WTC11 (cell line): ENCODE results near the gene CDK11B.

Experiments
- ESRRA ChIP-seq: sonication (generic); formaldehyde crosslinking; IDR thresholded peaks from 2 replicates; pipeline ENCODE4 v1.8.1; 2022; ENCODE audit warnings: mild to moderate bottlenecking, missing genetic modification reagents, borderline replicate concordance
- NR2C2 ChIP-seq: sonication (generic); formaldehyde crosslinking; IDR thresholded peaks from 2 replicates; pipeline ENCODE4 v1.8.0; 2022; ENCODE audit warnings: mild to moderate bottlenecking, missing genetic modification reagents
- TF ChIP-seq, protein P1 (sequence below): sonication (generic); formaldehyde crosslinking; IDR thresholded peaks from 2 replicates; pipeline ENCODE4 v1.8.0; 2022; ENCODE audit warnings: mild to moderate bottlenecking, missing genetic modification reagents
- TF ChIP-seq, protein P2 (sequence below): fragments of 200-600 bp; IDR thresholded peaks from 2 replicates; pipeline ENCODE4 v1.8.0; 2022; ENCODE audit warnings: antibody characterized with exemption
- TF ChIP-seq, protein P3 (sequence below): sonication (generic); formaldehyde crosslinking; IDR thresholded peaks from 2 replicates; pipeline ENCODE4 v1.8.1; 2022; ENCODE audit warnings: low read depth, mild to moderate bottlenecking, moderate library complexity, missing genetic modification reagents, borderline replicate concordance
- TF ChIP-seq, protein P4 (sequence below): fragments of 250-450 bp; sonication (Bioruptor Pico); IDR thresholded peaks from 2 replicates; pipeline ENCODE4 v1.9.0; 2021; ENCODE audit warnings: moderate library complexity, mild to moderate bottlenecking, inconsistent platforms, borderline replicate concordance
- TF ChIP-seq, protein P5 (sequence below): sonication (generic); formaldehyde crosslinking; IDR thresholded peaks from 2 replicates; pipeline ENCODE4 v1.8.1; 2022; ENCODE audit warnings: low read depth, missing genetic modification reagents, borderline replicate concordance

DNA sequence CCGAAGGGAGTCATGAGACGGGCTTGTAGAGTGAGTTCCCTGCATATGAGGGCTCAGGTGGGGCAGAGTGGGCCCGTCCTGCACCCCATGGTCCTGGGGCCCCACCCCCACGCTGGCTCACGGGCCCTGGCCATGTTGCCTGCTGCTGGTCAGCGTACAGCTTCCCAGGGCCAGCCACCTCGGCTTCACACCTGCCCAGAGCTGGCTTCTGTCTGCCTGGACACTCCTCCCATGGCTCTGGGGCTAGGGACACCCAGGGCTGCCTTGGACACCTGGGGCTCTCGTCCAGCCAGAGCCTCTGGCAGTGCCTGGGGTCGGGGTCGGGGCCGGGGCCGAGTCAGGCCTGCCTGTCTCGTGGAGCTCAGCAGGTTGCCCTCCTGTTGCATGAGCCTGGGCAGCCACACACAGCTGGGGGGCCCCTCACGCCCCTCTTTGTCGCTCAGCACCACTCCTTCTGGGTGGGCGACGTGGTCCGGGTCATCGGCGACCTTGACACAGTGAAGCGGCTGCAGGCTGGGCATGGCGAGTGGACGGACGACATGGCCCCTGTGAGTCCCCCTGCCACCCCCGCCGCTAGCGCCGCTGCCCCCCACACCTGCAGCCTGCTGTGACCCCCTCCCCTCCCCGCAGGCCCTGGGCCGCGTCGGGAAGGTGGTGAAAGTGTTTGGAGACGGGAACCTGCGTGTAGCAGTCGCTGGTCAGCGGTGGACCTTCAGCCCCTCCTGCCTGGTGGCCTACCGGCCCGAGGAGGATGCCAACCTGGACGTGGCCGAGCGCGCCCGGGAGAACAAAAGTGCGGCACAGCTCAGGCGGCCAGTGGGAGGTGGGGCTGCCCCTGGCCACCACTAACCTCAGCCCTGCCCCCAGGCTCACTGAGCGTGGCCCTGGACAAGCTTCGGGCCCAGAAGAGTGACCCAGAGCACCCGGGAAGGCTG, 32.3 kb downstream of the CDK11B start:
- TF ChIP-seq, protein P1, sequence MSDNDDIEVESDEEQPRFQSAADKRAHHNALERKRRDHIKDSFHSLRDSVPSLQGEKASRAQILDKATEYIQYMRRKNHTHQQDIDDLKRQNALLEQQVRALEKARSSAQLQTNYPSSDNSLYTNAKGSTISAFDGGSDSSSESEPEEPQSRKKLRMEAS (CRISPR knock-in tag), result no peak
- TF ChIP-seq ESRRA (CRISPR knock-in tag), result no peak
- TF ChIP-seq, protein P2, sequence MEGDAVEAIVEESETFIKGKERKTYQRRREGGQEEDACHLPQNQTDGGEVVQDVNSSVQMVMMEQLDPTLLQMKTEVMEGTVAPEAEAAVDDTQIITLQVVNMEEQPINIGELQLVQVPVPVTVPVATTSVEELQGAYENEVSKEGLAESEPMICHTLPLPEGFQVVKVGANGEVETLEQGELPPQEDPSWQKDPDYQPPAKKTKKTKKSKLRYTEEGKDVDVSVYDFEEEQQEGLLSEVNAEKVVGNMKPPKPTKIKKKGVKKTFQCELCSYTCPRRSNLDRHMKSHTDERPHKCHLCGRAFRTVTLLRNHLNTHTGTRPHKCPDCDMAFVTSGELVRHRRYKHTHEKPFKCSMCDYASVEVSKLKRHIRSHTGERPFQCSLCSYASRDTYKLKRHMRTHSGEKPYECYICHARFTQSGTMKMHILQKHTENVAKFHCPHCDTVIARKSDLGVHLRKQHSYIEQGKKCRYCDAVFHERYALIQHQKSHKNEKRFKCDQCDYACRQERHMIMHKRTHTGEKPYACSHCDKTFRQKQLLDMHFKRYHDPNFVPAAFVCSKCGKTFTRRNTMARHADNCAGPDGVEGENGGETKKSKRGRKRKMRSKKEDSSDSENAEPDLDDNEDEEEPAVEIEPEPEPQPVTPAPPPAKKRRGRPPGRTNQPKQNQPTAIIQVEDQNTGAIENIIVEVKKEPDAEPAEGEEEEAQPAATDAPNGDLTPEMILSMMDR, result no peak
- TF ChIP-seq NR2C2 (CRISPR knock-in tag), result no peak
- TF ChIP-seq, protein P3, sequence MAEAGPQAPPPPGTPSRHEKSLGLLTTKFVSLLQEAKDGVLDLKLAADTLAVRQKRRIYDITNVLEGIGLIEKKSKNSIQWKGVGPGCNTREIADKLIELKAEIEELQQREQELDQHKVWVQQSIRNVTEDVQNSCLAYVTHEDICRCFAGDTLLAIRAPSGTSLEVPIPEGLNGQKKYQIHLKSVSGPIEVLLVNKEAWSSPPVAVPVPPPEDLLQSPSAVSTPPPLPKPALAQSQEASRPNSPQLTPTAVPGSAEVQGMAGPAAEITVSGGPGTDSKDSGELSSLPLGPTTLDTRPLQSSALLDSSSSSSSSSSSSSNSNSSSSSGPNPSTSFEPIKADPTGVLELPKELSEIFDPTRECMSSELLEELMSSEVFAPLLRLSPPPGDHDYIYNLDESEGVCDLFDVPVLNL (CRISPR knock-in tag), result no peak
- TF ChIP-seq, protein P4, sequence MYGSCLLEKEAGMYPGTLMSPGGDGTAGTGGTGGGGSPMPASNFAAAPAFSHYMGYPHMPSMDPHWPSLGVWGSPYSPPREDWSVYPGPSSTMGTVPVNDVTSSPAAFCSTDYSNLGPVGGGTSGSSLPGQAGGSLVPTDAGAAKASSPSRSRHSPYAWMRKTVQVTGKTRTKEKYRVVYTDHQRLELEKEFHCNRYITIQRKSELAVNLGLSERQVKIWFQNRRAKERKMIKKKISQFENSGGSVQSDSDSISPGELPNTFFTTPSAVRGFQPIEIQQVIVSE (CRISPR knock-in tag), result no peak
- TF ChIP-seq, protein P5, sequence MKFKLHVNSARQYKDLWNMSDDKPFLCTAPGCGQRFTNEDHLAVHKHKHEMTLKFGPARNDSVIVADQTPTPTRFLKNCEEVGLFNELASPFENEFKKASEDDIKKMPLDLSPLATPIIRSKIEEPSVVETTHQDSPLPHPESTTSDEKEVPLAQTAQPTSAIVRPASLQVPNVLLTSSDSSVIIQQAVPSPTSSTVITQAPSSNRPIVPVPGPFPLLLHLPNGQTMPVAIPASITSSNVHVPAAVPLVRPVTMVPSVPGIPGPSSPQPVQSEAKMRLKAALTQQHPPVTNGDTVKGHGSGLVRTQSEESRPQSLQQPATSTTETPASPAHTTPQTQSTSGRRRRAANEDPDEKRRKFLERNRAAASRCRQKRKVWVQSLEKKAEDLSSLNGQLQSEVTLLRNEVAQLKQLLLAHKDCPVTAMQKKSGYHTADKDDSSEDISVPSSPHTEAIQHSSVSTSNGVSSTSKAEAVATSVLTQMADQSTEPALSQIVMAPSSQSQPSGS (CRISPR knock-in tag), result no peak
